Liver (tissue), 9 donors: ENCODE measurements around the gene LRRC72. TPM values are rescaled to one million over a fixed set of nuclear protein-coding genes. Genes with fewer than 3 reads are reported as not detected.

Source experiments
- DNase-seq: peaks from one replicate; pipeline ENCODE4 v3.0.0-alpha.2; 2017; ENCODE audit warnings: low spot score
- H3K27ac ChIP-seq, 2 donors: one replicate each; pipeline ENCODE4 v1.7.0; 2013; ENCODE audit warnings: inconsistent platforms in 2 of 2, low read length in 2 of 2, control low read depth in 1 of 2, low read depth in 1 of 2, mild to moderate bottlenecking in 1 of 2
- H3K27me3 ChIP-seq, 4 donors: one replicate each; pipeline versions ENCODE4 v1.6.1 to v1.7.0; 2013; ENCODE audit warnings: low read length in 3 of 4, inconsistent platforms in 1 of 4, mild to moderate bottlenecking in 1 of 4, moderate library complexity in 1 of 4; ENCODE audit not compliant: control insufficient read depth in 4 of 4, insufficient read depth in 4 of 4
- H3K36me3 ChIP-seq, 4 donors: one replicate each; pipeline versions ENCODE4 v1.6.1 to v1.7.0; 2013; ENCODE audit warnings: low read length in 3 of 4, mild to moderate bottlenecking in 3 of 4, low read depth in 1 of 4, moderate library complexity in 1 of 4; ENCODE audit not compliant: control insufficient read depth in 4 of 4, insufficient read depth in 3 of 4
- H3K4me1 ChIP-seq, 4 donors: one replicate each; pipeline versions ENCODE4 v1.6.1 to v1.7.0; 2013; ENCODE audit warnings: low read length in 3 of 4, mild to moderate bottlenecking in 3 of 4, moderate library complexity in 1 of 4; ENCODE audit not compliant: control insufficient read depth in 4 of 4, insufficient read depth in 4 of 4
- H3K4me3 ChIP-seq, 3 donors: one replicate each; pipeline versions ENCODE4 v1.6.1 to v1.7.0; 2013; ENCODE audit warnings: low read length in 3 of 3, control low read depth in 1 of 3, low read depth in 1 of 3, mild to moderate bottlenecking in 1 of 3
- H3K9ac ChIP-seq, 2 donors: one replicate each; pipeline ENCODE4 v1.7.0; 2013; ENCODE audit warnings: low read length in 2 of 2, mild to moderate bottlenecking in 2 of 2, moderate library complexity in 2 of 2, control low read depth in 1 of 2, low read depth in 1 of 2
- H3K9me3 ChIP-seq, 4 donors: one replicate each; pipeline versions ENCODE4 v1.6.1 to v1.7.0; 2013; ENCODE audit warnings: low read length in 3 of 4; ENCODE audit not compliant: control insufficient read depth in 4 of 4
- ATF3 ChIP-seq: IDR thresholded peaks from 2 replicates; pipeline ENCODE4 v1.6.1; 2016; ENCODE audit warnings: antibody characterized with exemption
- EGR1 ChIP-seq, 2 donors: IDR thresholded peaks; 2 replicates each; pipeline ENCODE4 v1.6.1; 2016 to 2018; ENCODE audit warnings: antibody characterized with exemption in 2 of 2, low read depth in 2 of 2
- FOXA1 ChIP-seq: IDR thresholded peaks from 2 replicates; pipeline ENCODE4 v1.6.1; 2016; ENCODE audit warnings: antibody characterized with exemption
- FOXA2 ChIP-seq: IDR thresholded peaks from 2 replicates; pipeline ENCODE4 v1.6.1; 2016; ENCODE audit warnings: antibody characterized with exemption
- GABPA ChIP-seq, 2 donors: IDR thresholded peaks in 1 of 2; conservative IDR thresholded peaks in 1 of 2; 2 replicates each; pipeline ENCODE4 v1.6.1; 2016; ENCODE audit warnings: antibody characterized with exemption in 2 of 2, mild to moderate bottlenecking in 1 of 2, moderate library complexity in 1 of 2
- HNF4A ChIP-seq, 2 donors: conservative IDR thresholded peaks; 2 replicates each; pipeline ENCODE4 v1.6.1; 2016; ENCODE audit warnings: antibody characterized with exemption in 2 of 2, mild to moderate bottlenecking in 2 of 2
- HNF4G ChIP-seq: IDR thresholded peaks from 2 replicates; pipeline ENCODE4 v1.6.1; 2016; ENCODE audit warnings: antibody characterized with exemption
- MAX ChIP-seq: IDR thresholded peaks from 2 replicates; pipeline ENCODE4 v1.6.1; 2016; ENCODE audit warnings: antibody characterized with exemption
- NR2F2 ChIP-seq: IDR thresholded peaks from 2 replicates; pipeline ENCODE4 v1.6.1; 2016; ENCODE audit warnings: antibody characterized with exemption
- RAD21 ChIP-seq, 2 donors: IDR thresholded peaks; 2 replicates each; pipeline ENCODE4 v1.6.1; 2016; ENCODE audit warnings: antibody characterized with exemption in 2 of 2, mild to moderate bottlenecking in 2 of 2
- REST ChIP-seq: IDR thresholded peaks from 2 replicates; pipeline ENCODE4 v1.6.1; 2016; ENCODE audit warnings: antibody characterized with exemption, mild to moderate bottlenecking
- RXRA ChIP-seq, 2 donors: IDR thresholded peaks; 2 replicates each; pipeline ENCODE4 v1.6.1; 2017 to 2018; ENCODE audit warnings: antibody characterized with exemption in 2 of 2, mild to moderate bottlenecking in 1 of 2
- TAF1 ChIP-seq: conservative IDR thresholded peaks from 2 replicates; pipeline ENCODE4 v1.6.1; 2016; ENCODE audit warnings: antibody characterized with exemption, mild to moderate bottlenecking
- YY1 ChIP-seq: IDR thresholded peaks from 2 replicates; pipeline ENCODE4 v1.6.1; 2016; ENCODE audit warnings: antibody characterized with exemption, mild to moderate bottlenecking
- WGBS: extraction: QIAGEN DNeasy Blood & Tissue Kit; methylation state at CpG from one replicate; pipeline ENCODE4 v1.1.7; 2013; 5-methylcytosine and 5-hydroxymethylcytosine counted together
- polyA plus RNA-seq, 2 donors: library from polyadenylated mRNA; stranded (reverse) in 1 of 2; unstranded in 1 of 2; fragments of 200-250 nt in 1 of 2; fragments of >200 nt in 1 of 2; fragmentation: Nextera tagmentation in 1 of 2; extraction: Ambion mirVana in 1 of 2; gene quantifications; one replicate each; pipeline versions ENCODE4 v1.2.1 to v1.2.3, GENCODE V29; 2013 to 2015
- total RNA-seq, 2 donors: library from RNA; depleted of rRNA; stranded (reverse); fragments of >200 nt; gene quantifications; one replicate each; pipeline ENCODE4 v1.2.3, GENCODE V29; 2014
- TF ChIP-seq, protein P1 (sequence below): IDR thresholded peaks from 2 replicates; pipeline ENCODE4 v1.6.1; 2016; ENCODE audit warnings: antibody characterized with exemption
- donor health status: healthy.
- donor health status: healthy.
- donor health status: healthy.
- donor health status: healthy.
- donor health status: healthy.

The LRRC72 gene
- total and polyA plus RNA-seq, 4 donors, result not detected

DNA sequence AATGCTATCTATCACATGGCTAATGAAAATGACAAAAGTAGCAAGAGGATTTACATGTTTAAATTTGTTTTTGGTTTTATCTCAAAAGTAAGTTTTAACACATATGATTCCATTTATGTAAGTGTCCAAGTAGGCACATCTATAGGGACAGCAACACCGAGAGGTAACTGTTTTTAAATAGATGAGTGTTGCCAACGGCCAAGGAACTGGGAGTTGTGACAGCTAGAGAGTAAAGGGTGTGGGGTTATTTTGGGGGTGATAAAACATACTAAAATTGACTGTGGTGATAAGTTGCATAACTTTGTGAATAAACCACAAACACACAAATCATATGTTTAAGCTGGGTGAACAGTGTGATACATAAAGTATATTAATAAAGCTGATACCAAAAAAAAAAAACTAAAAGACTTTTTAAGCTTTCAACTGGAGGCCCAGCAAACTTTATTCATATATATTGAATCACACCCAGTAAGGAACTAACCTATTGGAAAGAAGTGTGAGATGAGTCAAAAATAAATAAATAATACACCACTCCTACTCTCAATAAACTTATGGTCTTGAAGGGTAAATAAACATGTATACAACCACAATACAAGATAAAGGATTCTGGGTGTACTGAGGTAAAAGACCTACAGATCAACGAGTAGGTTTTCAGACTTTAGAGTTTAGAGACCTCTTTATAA is 33.0 kb downstream of the LRRC72 start:
- TF ChIP-seq ATF3 (no peak), NR2F2 (no peak), HNF4A (conservative IDR thresholded peaks at IDR 0.05) (no peak), TAF1 (no peak)
- 81% methylated on average over 3 of the region's 3 CpGs for WGBS
- H3K9ac ChIP-seq, result no peak overlapping the region

GRCh38 chr7:16561943-16562342 is 35.3 kb downstream of the LRRC72 start:
- H3K27me3 ChIP-seq, result no peaks in the 10 kb centered on the region
- TF ChIP-seq HNF4G (no peak), REST (no peak), GABPA (IDR thresholded peaks at IDR 0.05 in 1 of 2, conservative IDR thresholded peaks at IDR 0.05 in 1 of 2) (no peak), FOXA2 (no peak), RAD21 (IDR thresholded peaks at IDR 0.05) (no peak), TAF1 (no peak), RXRA (IDR thresholded peaks at IDR 0.05) (no peak), FOXA1 (no peak), MAX (no peak)
- no peak overlapping the region for H3K27ac ChIP-seq
- 91% methylated on average over 3 of the region's 3 CpGs for WGBS
- H3K9ac ChIP-seq, result no peak overlapping the region
- H3K9me3 ChIP-seq, result no peaks in the 10 kb centered on the region
- H3K4me1 ChIP-seq, result no peaks in the 10 kb centered on the region
- H3K36me3 ChIP-seq, result no peaks in the 10 kb centered on the region
- DNase-seq, result no peak
- no peak overlapping the region for H3K4me3 ChIP-seq

More for the DNA sequence above, 33.0 kb downstream of the LRRC72 start:
- Histone ChIP-seq H3K4me1 (no peaks in the 10 kb centered on the region), H3K9me3 (no peaks in the 10 kb centered on the region), H3K27ac (no peak overlapping the region), H3K36me3 (no peaks in the 10 kb centered on the region), H3K27me3 (no peaks in the 10 kb centered on the region), H3K4me3 (no peak overlapping the region)
- DNase-seq, result no peak

DNA sequence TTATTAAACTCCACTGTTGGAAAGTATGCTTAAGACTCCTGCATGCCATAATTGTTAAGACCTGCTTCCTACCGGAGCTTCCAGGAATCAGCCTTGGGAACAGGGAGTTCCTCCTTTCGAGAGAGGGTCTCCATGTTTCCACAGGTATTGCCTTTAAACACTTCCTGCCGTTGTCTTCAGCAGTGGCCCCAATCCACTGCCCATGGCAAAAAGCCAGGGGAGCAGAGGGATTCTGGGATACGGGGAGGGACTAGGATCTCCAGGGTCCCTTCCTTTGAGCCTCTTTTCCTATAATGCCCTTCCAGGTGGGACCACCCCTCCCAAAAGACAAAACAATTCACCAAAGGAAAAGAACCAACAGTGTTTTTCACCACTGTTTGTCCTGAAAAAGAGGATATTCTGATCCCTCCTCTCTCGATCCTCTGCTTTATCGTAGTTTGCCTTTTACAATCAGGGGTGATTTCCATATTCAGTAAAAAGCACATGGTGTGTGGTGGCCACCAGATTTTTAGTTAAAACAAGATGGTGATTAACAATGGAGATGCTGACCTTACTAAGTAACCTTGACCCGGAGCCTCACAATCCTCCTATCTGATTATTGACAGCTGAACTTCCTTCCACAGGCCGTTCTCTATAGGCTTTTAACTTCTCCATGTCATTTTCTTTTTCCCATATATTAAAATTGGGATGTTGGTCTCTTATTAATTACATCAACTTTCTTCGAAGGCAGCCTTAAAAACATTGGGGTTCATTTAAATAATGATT is 36.0 kb downstream of the LRRC72 start:
- no peak for DNase-seq
- no peaks in the 10 kb centered on the region for H3K4me1 ChIP-seq
- H3K4me3 ChIP-seq, result no peak overlapping the region
- H3K9ac ChIP-seq, result no peak overlapping the region
- H3K9me3 ChIP-seq, result no peaks in the 10 kb centered on the region
- 88% methylated on average over 9 of the region's 9 CpGs for WGBS
- H3K27me3 ChIP-seq, result no peaks in the 10 kb centered on the region
- H3K27ac ChIP-seq, result no peak overlapping the region
- no peaks in the 10 kb centered on the region for H3K36me3 ChIP-seq
- TF ChIP-seq RXRA (IDR thresholded peaks at IDR 0.05) (no peak), YY1 (no peak), EGR1 (IDR thresholded peaks at IDR 0.05; ENCODE audit: low read depth in 2 of 2) (no peak), HNF4G (no peak), TAF1 (no peak), HNF4A (conservative IDR thresholded peaks at IDR 0.05) (no peak), ATF3 (no peak), REST (no peak)
- TF ChIP-seq, protein P1, sequence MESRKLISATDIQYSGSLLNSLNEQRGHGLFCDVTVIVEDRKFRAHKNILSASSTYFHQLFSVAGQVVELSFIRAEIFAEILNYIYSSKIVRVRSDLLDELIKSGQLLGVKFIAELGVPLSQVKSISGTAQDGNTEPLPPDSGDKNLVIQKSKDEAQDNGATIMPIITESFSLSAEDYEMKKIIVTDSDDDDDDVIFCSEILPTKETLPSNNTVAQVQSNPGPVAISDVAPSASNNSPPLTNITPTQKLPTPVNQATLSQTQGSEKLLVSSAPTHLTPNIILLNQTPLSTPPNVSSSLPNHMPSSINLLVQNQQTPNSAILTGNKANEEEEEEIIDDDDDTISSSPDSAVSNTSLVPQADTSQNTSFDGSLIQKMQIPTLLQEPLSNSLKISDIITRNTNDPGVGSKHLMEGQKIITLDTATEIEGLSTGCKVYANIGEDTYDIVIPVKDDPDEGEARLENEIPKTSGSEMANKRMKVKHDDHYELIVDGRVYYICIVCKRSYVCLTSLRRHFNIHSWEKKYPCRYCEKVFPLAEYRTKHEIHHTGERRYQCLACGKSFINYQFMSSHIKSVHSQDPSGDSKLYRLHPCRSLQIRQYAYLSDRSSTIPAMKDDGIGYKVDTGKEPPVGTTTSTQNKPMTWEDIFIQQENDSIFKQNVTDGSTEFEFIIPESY, result no peak
